HepG2 (cell line): ENCODE results near the gene PDZRN4. TPM values are rescaled to one million over a fixed set of nuclear protein-coding genes. Genes with fewer than 3 reads are reported as not detected.

Source experiments
- ATAC-seq: fragments of 200-7000 bp; cut with Tn5 transposase; 3 replicates; pipeline ENCODE4 v1.9.1; 2020; ENCODE audit warnings: mild to moderate bottlenecking, moderate library complexity
- BruUV-seq: library from RNA; stranded (reverse); fragments of 400-500 nt; replicated peaks from 2 replicates; lab custom pipeline; 2021; lab: Mats Ljungman, UMichigan
- CTCF ChIA-PET: fragments of 300-600 bp; formaldehyde crosslinking; extraction: SDS; loops from one replicate; lab custom pipeline; 2021; ENCODE audit warnings: low total read pairs, inconsistent platforms, low intra/inter-chr PET ratio; lab: Yijun Ruan, JAX
- POLR2A ChIA-PET: fragments of 350-600 bp; sonication (Branson Sonifier 250); formaldehyde crosslinking; loops from one replicate; lab custom pipeline; 2020; ENCODE audit warnings: antibody characterized with exemption, inconsistent platforms; lab: Yijun Ruan, JAX
- DNase-seq: peaks from one replicate; pipeline ENCODE4 v3.0.0-alpha.2; 2015; ENCODE audit warnings: low spot score
- FAIRE-seq: peaks from 3 replicates; lab custom pipeline; 2011; peaks lifted over from hg19 to GRCh38; lab: Jason Lieb, UNC
- H2AFZ ChIP-seq: one replicate; pipeline ENCODE4 v1.6.1; 2011; ENCODE audit warnings: low read length, inconsistent platforms
- H3K27ac ChIP-seq: fragments of 300-600 bp; 3 replicates; pipeline ENCODE4 v1.8.0; 2011; ENCODE audit warnings: mixed run types, mild to moderate bottlenecking, mixed read lengths, low read length, inconsistent platforms; ENCODE audit not compliant: insufficient read depth; ENCODE audit errors: extremely low read length
- H3K27me3 ChIP-seq, 2 experiments: fragments of 200-600 bp in 1 of 2; 2 replicates in 1 of 2; 3 replicates in 1 of 2; pipeline versions ENCODE4 v1.6.0 to v1.8.0; 2011; ENCODE audit warnings: low read length in 2 of 2, mild to moderate bottlenecking in 2 of 2, moderate library complexity in 2 of 2, inconsistent platforms in 1 of 2; ENCODE audit not compliant: insufficient read depth in 2 of 2, control insufficient read depth in 1 of 2
- H3K36me3 ChIP-seq, 2 experiments: fragments of 200-600 bp in 1 of 2; replicated peaks in 1 of 2; 2 replicates in 1 of 2; 3 replicates in 1 of 2; pipeline versions ENCODE4 v1.5.1 to v1.8.0; 2011; ENCODE audit warnings: low read length in 2 of 2, inconsistent platforms in 1 of 2; ENCODE audit not compliant: insufficient read depth in 2 of 2, control insufficient read depth in 1 of 2
- H3K4me1 ChIP-seq: 2 replicates; pipeline ENCODE4 v1.5.1; 2012; ENCODE audit warnings: low read length, inconsistent platforms; ENCODE audit not compliant: insufficient read depth
- H3K4me2 ChIP-seq: 2 replicates; pipeline ENCODE4 v1.6.0; 2011; ENCODE audit warnings: low read depth, low read length, inconsistent platforms
- H3K4me3 ChIP-seq, 3 experiments: fragments of 200-600 bp in 1 of 3; sonication (generic), shearing (Covaris generic) in 1 of 3; replicated peaks in 1 of 3; 2 replicates each; pipeline ENCODE4 v1.5.1; 2011 to 2016; ENCODE audit warnings: low read length in 3 of 3, inconsistent platforms in 2 of 3, low read depth in 2 of 3, mild to moderate bottlenecking in 2 of 3, control low read depth in 1 of 3, mixed read lengths in 1 of 3; ENCODE audit not compliant: insufficient read depth in 1 of 3
- H3K79me2 ChIP-seq: one replicate; pipeline ENCODE4 v1.6.1; 2011; ENCODE audit warnings: low read length, inconsistent platforms; ENCODE audit not compliant: insufficient read depth
- H3K9ac ChIP-seq: 2 replicates; pipeline ENCODE4 v1.6.0; 2011; ENCODE audit warnings: mild to moderate bottlenecking, low read depth, low read length, inconsistent platforms; ENCODE audit not compliant: insufficient read depth
- H3K9me3 ChIP-seq: 2 replicates; pipeline ENCODE4 v1.5.1; 2012; ENCODE audit warnings: mild to moderate bottlenecking, low read length
- H4K20me1 ChIP-seq: 2 replicates; pipeline ENCODE4 v1.6.0; 2011; ENCODE audit warnings: inconsistent platforms, mild to moderate bottlenecking, low read length, moderate library complexity; ENCODE audit not compliant: insufficient read depth
- HOXD1 ChIP-seq: sonication (generic); formaldehyde crosslinking; IDR thresholded peaks from 2 replicates; pipeline ENCODE4 v1.5.0; 2020; ENCODE audit warnings: missing genetic modification reagents
- JUN ChIP-seq: sonication (generic); formaldehyde crosslinking; IDR thresholded peaks from 2 replicates; pipeline ENCODE4 v1.4.0; 2020; ENCODE audit warnings: mild to moderate bottlenecking, missing genetic modification reagents
- MEIS2 ChIP-seq: sonication (generic); formaldehyde crosslinking; IDR thresholded peaks from 2 replicates; pipeline ENCODE4 v1.9.0; 2021; ENCODE audit warnings: mild to moderate bottlenecking, missing genetic modification reagents
- MTA3 ChIP-seq: sonication (generic); formaldehyde crosslinking; IDR thresholded peaks from 2 replicates; pipeline ENCODE4 v1.4.0; 2020; ENCODE audit warnings: missing genetic modification reagents
- PAWR ChIP-seq: sonication (generic); formaldehyde crosslinking; IDR thresholded peaks from 2 replicates; pipeline ENCODE4 v1.4.0; 2020; ENCODE audit warnings: missing genetic modification reagents, mild to moderate bottlenecking, borderline replicate concordance
- SAFB2 ChIP-seq: sonication (generic); formaldehyde crosslinking; IDR thresholded peaks from 2 replicates; pipeline ENCODE4 v1.5.1; 2020; ENCODE audit warnings: missing genetic modification reagents, low read depth, mild to moderate bottlenecking, borderline replicate concordance
- SMAD9 ChIP-seq: sonication (generic); formaldehyde crosslinking; IDR thresholded peaks from 2 replicates; pipeline ENCODE4 v1.5.1; 2020; ENCODE audit warnings: mild to moderate bottlenecking, missing genetic modification reagents
- ZNF335 ChIP-seq: sonication (generic); formaldehyde crosslinking; IDR thresholded peaks from 2 replicates; pipeline ENCODE4 v1.4.0; 2020; ENCODE audit warnings: missing genetic modification reagents
- ZSCAN25 ChIP-seq: sonication (generic); formaldehyde crosslinking; IDR thresholded peaks from 2 replicates; pipeline ENCODE4 v1.8.0; 2022; ENCODE audit warnings: mild to moderate bottlenecking, missing genetic modification reagents
- WGBS: methylation state at CpG from one replicate; pipeline ENCODE4 v1.1.6; 2017; ENCODE audit warnings: low lambda C conversion rate; 5-methylcytosine and 5-hydroxymethylcytosine counted together
- in situ Hi-C: cut with HindIII; loops from 2 replicates; pipeline ENCODE4 v1.10.0; 2017; ENCODE audit warnings: low pct_unique_long_range_greater_than_20kb; ENCODE audit not compliant: extremely low pct_ligation_motif_present
- intact Hi-C: fragments of 100-400 bp; cut with micrococcal nuclease; formaldehyde crosslinking; loops from one replicate; pipeline ENCODE4 v1.10.0; 2022; ENCODE audit not compliant: unreplicated experiment
- polyA plus RNA-seq, 8 experiments: library from polyadenylated mRNA; depleted of rRNA in 3 of 8; stranded (reverse) in 7 of 8; unstranded in 1 of 8; fragments of >200 nt; fragmentation: Illumina TruSeq in 4 of 8; extraction: Trizol in 4 of 8; gene quantifications; 2 replicates each; pipeline versions ENCODE4 v1.2.1 to v1.2.3, GENCODE V29; 2011 to 2016; ENCODE audit warnings: low read depth in 4 of 8, missing spikeins in 1 of 8, mixed read lengths in 1 of 8; ENCODE audit not compliant: insufficient read depth in 1 of 8
- total RNA-seq, 5 experiments: library from RNA; depleted of rRNA; stranded (reverse); fragments of >200 nt; fragmentation: Illumina TruSeq; extraction: Trizol; gene quantifications; 2 replicates each; pipeline ENCODE4 v1.2.3, GENCODE V29; 2016; ENCODE audit warnings: low read depth in 1 of 5
- TF ChIP-seq, protein P1 (sequence below): sonication (generic); formaldehyde crosslinking; IDR thresholded peaks from 2 replicates; pipeline ENCODE4 v1.4.0; 2020; ENCODE audit warnings: mild to moderate bottlenecking, missing genetic modification reagents
- TF ChIP-seq, protein P2 (sequence below): sonication (generic); formaldehyde crosslinking; IDR thresholded peaks from 2 replicates; pipeline ENCODE4 v1.4.0; 2020; ENCODE audit warnings: missing genetic modification reagents

PDZRN4 gene
- total and polyA plus RNA-seq, 2 of the 13 experiments (the other 11 are each of a cell fraction or from before 2014, with no cell fraction given) = not detected

DNA sequence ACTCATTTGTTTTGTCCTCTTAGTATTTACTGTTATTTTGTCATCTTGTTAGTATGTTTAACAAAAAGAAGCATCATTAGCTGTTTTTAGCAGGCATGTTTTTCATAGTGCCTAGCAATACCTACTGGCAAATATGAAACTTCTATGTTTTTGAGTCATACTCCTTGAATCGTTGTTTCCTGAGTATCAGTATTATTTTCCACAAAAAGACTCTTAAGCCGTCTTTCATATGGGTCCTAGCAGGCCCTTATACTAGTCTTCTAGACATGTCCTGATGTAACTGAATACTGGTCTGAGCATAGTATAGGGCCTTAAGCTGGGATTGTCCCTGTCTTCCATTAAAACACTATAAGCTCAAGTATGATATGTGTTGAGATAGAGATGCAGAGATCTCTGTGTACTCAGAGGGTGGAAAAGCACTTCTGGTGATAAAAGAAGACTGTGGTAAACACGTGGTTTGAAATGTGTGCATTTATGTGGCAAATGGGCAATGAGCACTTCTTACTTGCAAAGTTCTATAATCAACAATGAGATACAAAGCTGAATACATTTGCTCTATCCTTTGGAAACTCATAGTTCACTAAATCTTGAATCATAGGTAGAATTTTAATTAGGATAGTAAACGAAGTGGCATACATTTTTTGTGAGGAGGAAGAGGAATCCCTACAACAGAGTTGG is 348.8 kb downstream of the PDZRN4 start:
- no peaks in the 10 kb centered on the region for H3K79me2 ChIP-seq
- H3K4me2 ChIP-seq = no peak overlapping the region
- intact Hi-C loops = no loop called here
- no peaks in the 10 kb centered on the region for H4K20me1 ChIP-seq
- no peaks in the 10 kb centered on the region for H3K27me3 ChIP-seq
- no peaks in the 10 kb centered on the region for H3K9me3 ChIP-seq
- FAIRE-seq = no peak
- in situ Hi-C loops = no loop called here
- DNase-seq = no peak
- H3K4me1 ChIP-seq = no peaks in the 10 kb centered on the region
- WGBS = 0% methylated on average over 4 of the region's 4 CpGs
- BruUV-seq = no TSS peak
- no peaks in the 10 kb centered on the region for H3K36me3 ChIP-seq
- H3K9ac ChIP-seq = no peak overlapping the region
- H3K27ac ChIP-seq = no peak overlapping the region
- H2AFZ ChIP-seq = no peak overlapping the region
- no peak overlapping the region for H3K4me3 ChIP-seq
- ChIA-PET CTCF (no interaction called here), POLR2A (no interaction called here)
- no peak for ATAC-seq
- no peak for TF ChIP-seq ZSCAN25 (CRISPR knock-in tag)
- TF ChIP-seq MEIS2 (CRISPR knock-in tag) = no peak
- TF ChIP-seq HOXD1 (CRISPR knock-in tag) = no peak
- TF ChIP-seq ZNF335 (CRISPR knock-in tag) = no peak
- no peak for TF ChIP-seq PAWR
- TF ChIP-seq SMAD9 = no peak
- TF ChIP-seq MTA3 (CRISPR knock-in tag) = no peak
- TF ChIP-seq, protein P1, sequence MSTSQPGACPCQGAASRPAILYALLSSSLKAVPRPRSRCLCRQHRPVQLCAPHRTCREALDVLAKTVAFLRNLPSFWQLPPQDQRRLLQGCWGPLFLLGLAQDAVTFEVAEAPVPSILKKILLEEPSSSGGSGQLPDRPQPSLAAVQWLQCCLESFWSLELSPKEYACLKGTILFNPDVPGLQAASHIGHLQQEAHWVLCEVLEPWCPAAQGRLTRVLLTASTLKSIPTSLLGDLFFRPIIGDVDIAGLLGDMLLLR (CRISPR knock-in tag) = no peak
- TF ChIP-seq, protein P2, sequence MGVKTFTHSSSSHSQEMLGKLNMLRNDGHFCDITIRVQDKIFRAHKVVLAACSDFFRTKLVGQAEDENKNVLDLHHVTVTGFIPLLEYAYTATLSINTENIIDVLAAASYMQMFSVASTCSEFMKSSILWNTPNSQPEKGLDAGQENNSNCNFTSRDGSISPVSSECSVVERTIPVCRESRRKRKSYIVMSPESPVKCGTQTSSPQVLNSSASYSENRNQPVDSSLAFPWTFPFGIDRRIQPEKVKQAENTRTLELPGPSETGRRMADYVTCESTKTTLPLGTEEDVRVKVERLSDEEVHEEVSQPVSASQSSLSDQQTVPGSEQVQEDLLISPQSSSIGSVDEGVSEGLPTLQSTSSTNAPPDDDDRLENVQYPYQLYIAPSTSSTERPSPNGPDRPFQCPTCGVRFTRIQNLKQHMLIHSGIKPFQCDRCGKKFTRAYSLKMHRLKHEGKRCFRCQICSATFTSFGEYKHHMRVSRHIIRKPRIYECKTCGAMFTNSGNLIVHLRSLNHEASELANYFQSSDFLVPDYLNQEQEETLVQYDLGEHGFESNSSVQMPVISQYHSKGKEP (CRISPR knock-in tag) = no peak
- TF ChIP-seq SAFB2 (CRISPR knock-in tag) = no peak
- no peak for TF ChIP-seq JUN (CRISPR knock-in tag)
